ENCODE data around the gene SERPIND1.

SERPIND1 gene

DNA sequence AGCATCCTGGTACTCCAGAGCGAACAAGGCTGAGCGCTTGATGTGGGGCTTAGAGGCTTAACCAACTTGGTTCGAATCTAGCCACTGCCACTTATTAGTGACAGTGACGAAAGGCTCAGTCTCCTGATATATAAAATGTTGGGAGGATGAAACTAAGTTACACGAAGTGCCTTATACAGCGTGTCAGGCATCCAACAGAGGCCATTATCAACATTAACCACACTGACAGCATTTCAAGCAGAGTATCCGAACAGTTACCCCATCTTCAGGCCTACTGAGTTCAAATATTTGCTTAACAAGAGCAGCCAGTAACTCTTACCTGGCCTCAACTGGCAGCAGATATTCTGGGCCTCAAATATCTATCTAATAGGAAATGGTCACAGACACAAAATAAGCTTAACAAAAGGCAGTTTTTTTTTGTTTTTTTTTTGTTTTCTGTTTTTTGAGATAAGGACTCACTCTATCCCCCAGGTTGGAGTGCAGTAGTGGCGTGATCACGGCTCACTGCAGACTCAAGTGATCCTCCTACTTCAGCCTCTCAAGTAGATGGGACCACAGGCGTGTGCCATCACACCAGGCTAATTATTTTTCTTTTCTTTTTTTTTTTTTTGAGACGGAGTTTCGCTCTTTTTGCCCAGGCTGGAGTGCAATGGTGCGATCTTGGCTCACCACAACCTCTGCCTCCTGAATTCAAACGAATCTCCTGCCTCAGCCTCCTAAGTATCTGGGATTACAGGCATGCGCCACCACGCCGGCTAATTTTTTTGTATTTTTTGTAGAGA lies 2.9 kb downstream of the SERPIND1 start:
- no peak for DNase-seq (ENCODE audit: low read depth)

DNA sequence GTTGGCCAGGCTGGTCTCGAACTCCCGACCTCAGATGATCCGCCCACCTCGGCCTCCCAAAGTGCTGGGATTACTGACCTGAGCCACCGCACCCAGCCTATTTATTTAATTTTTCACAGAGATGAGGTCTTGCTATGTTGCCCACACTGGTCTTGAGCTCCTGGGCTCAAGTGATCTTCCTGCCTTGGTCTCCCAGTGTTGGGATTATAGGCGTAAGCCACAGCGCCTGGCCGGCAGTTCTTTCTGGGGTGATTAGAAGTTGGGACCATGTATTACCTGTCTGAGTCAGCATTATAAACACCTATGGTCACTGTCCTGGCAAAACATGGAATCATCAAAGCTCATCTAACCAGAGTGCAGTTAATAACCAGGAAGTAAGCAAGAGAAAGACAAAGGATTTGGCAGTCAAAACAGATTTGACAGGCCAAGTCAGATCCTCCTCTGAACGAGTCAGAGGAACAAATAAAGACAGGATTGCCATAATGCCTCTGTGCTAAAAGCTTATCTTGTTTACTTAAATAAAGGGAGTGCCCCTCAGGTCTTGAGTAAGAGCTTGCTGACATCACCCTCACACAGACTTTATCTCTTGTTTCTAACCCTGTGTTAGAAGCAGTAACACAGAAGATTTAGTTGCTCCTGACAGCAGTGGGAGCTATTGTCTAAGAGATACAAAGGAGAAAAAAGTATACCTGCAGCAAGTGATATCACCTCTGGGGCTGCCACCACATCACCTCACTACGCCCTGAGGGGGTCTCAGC lies 3.7 kb downstream of the SERPIND1 start:
- no peak for DNase-seq (ENCODE audit: low read depth)

DNA sequence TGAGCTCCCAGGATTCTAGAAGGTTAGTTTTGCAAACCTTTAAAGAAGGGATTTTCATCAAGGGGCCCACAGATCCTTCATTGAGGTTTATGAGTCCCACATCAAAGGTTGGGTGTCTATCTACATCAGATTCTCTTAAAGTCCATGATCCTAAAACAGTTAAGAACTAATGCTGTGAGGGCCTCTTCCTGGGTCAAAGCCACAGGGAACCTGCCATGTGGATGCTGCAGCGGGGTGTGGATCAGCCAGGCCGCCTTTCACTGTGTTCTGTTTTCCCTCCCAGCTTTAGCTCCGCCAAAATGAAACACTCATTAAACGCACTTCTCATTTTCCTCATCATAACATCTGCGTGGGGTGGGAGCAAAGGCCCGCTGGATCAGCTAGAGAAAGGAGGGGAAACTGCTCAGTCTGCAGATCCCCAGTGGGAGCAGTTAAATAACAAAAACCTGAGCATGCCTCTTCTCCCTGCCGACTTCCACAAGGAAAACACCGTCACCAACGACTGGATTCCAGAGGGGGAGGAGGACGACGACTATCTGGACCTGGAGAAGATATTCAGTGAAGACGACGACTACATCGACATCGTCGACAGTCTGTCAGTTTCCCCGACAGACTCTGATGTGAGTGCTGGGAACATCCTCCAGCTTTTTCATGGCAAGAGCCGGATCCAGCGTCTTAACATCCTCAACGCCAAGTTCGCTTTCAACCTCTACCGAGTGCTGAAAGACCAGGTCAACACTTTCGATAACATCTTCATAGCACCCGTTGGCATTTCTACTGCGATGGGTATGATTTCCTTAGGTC lies 5.3 kb downstream of the SERPIND1 start:
- DNase-seq (ENCODE audit: low read depth), result no peak

DNA sequence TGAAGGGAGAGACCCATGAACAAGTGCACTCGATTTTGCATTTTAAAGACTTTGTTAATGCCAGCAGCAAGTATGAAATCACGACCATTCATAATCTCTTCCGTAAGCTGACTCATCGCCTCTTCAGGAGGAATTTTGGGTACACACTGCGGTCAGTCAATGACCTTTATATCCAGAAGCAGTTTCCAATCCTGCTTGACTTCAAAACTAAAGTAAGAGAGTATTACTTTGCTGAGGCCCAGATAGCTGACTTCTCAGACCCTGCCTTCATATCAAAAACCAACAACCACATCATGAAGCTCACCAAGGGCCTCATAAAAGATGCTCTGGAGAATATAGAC lies 5.9 kb downstream of the SERPIND1 start:
- DNase-seq (ENCODE audit: low read depth), result no peak

GRCh38 chr22:20781272-20781990 lies 7.5 kb downstream of the SERPIND1 start:
- no peak for DNase-seq (ENCODE audit: low read depth)

GRCh38 chr22:20782083-20782482 lies 8.2 kb downstream of the SERPIND1 start:
- DNase-seq (ENCODE audit: low read depth), result no peak

DNA sequence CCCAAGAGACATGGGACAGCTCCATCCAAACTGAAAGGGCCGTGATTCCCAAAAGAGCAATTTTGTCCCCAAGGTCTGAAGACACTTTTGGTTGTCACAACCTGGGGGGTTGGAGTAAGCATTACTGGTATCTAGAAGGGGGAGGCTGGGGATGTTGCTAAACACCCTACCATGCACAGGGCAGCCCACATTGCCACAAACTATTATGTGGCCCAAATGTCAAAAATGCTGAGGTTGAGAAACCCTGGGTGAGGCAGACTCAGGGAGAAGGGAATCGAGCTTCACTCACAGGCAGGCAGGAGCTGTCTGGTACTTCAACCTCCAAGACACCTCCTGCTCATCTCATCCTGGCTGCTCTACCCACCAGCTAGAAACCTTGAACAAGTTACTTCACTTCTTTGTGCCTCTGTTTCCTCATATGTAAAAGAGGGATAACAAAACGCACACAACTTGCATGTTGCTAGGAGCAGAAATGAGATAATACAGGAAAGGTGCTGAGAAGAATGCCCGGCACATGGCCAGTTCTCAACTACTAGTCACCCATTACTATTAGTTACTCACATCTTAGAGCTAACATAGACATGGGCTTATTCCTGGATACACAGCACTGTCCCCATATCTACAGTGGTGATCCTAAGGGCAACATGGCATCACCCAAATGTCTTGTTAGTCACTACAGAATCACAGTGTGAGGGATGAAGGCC lies 8.8 kb downstream of the SERPIND1 start:
- no peak for DNase-seq (ENCODE audit: low read depth)

DNA sequence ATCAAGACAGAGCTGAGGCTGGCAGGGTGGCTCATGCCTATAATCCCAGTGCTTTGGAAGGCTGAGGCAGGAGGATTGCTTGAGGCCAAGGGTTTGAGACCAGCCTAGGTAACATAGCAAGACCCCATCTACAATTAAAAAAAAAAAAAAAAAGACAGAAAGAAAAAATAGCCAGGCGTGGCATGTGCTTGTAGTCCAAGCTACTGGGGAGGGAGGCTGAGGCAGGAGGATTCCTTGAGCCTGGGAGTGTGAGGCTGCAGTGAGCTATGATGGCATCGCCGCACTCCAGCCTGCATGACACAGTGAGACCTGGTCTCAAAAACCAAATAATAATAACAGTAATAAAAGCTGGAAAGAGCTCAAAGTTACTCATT lies 9.4 kb downstream of the SERPIND1 start:
- DNase-seq (ENCODE audit: low read depth), result no peak

DNA sequence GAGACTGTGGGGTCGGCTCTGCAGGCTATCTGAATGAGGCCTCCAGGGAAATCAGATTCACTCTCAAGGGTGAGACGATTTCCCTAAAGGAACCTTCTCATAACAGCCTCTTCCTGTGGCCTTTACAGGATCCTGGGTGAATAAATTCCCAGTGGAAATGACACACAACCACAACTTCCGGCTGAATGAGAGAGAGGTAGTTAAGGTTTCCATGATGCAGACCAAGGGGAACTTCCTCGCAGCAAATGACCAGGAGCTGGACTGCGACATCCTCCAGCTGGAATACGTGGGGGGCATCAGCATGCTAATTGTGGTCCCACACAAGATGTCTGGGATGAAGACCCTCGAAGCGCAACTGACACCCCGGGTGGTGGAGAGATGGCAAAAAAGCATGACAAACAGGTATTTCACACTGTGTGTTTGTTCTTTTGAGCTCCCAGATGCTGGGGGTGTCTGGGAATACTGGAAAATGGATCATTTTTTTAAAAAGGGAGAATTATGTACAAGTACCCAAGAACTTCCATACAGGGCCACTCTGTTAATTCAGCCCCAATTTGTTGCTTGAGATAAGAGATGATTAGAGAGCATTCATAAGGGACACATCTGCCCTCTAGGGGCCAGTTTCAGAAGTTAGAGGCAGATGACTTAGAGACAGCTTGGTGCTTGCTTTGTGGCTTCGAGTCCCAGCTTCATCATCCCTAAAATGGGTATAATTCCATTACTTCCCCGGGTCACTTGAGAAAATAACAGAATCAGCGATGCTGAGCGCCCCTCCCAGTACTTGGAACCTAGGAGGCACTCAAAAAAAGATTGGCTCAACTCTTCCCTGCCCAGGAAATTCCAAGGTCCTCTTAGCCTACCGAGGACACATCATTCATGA lies 10.2 kb downstream of the SERPIND1 start:
- DNase-seq (ENCODE audit: low read depth), result no peak

- DNase-seq (ENCODE audit: low read depth), result no peak
Measured at GRCh38 chr22:20785415-20785814, 11.5 kb downstream of the SERPIND1 start.

DNA sequence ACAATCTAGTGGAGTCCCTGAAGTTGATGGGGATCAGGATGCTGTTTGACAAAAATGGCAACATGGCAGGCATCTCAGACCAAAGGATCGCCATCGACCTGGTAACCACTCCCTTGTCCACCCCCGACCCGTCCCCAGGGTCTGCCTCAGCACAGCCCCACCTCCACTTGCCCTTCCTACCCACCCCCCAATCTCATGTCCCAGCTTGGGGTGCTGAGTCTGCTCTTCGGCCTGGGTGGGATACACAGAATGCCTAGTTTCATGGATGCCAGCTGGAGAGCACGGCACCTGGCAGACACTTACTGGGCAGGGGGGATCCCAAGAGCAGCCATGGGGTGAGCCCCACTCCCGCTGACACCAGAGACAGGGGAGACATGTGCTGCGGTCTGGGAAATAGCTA lies 12.1 kb downstream of the SERPIND1 start:
- DNase-seq (ENCODE audit: low read depth), result no peak

DNA sequence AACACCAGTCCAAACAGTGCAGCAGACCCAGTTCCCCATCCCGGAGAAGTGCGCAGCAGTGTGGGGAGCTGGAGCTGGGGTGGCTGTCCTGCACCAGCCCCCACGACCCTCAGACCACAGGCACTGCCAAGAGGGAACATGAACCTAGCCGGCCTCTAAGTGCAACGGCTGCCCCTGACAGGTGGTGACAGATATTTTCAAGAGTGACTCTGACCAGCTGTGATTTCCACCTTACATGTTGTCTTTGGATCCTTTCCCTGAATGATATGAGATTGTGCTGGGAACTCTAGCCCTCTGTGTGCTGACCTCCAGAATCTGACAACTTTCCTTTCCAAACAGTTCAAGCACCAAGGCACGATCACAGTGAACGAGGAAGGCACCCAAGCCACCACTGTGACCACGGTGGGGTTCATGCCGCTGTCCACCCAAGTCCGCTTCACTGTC lies 12.6 kb downstream of the SERPIND1 start:
- DNase-seq (ENCODE audit: low read depth), result no peak

- DNase-seq (ENCODE audit: low read depth), result no peak
Measured at GRCh38 chr22:20787223-20787622, 13.3 kb downstream of the SERPIND1 start.

- no peak for DNase-seq (ENCODE audit: low read depth)
Measured at GRCh38 chr22:20787746-20788626, 14.1 kb downstream of the SERPIND1 start.

DNA sequence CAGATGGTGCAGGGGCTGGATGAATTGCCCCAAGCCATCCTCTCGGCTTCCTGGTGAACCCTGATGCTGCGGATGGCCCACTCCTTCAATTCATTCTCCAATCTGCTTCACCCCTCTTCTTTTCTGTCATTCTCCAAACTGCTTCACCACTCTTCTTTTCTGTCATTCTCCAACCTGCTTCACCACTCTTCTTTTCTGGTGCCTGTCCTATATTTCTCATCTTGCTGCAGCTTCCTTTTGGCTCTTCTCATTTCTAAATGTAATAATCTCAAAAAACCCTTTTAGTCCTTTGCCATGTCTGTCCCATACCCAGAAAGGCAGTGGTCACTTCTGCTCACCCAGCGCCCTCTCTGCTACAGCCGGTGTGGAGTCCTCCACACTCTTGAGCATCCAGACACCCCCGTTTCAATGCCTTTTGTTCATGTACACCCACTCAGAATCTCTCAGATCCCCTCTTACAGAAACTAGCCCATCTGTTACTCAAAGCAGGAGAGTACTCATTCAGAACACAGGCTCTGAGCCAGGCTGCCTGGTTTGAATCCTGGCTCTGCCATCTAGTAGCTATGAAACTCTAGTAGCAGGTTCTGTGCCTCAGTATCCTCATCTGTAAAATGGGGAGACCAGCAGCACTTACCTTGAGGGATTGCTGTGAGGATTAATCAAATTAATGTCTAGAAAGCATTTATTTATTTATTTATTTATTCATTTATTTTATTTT lies 14.9 kb downstream of the SERPIND1 start:
- DNase-seq (ENCODE audit: low read depth), result no peak

DNA sequence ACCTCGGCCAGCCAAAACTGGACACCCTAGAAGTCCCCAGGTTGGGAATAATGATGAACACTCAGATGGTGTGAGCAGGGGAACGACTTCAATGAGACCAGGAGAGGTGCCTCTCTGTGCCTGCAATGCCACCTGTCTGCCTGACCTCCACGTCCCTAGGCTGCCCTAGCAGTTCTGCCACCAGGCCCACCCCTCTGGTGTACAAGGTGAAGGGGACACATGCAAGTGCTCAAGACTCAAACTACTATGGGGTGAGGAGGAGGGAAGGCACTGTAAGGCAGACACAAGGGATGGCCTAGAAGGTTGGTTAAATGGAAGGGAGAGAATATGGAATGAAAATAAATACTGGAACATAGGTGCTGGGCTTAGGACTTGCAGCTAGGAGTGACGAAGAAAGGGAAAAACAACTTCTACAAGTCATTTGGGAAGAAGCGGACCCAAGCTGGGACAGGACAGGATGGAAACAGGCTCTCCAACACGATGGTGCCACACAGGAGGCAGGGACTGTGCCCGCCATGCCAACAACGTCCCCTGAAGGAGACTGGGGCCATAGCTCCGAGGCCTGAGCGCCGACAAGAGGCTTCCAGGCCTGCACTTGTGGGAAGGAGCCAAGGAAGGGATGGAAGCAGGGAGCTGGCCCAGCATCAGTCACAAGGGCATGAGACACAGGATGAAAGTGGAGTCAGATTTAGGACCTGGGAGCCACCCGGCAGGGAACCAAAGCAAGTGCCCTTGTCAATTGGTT lies 18.5 kb downstream of the SERPIND1 start:
- DNase-seq (ENCODE audit: low read depth), result no peak

DNA sequence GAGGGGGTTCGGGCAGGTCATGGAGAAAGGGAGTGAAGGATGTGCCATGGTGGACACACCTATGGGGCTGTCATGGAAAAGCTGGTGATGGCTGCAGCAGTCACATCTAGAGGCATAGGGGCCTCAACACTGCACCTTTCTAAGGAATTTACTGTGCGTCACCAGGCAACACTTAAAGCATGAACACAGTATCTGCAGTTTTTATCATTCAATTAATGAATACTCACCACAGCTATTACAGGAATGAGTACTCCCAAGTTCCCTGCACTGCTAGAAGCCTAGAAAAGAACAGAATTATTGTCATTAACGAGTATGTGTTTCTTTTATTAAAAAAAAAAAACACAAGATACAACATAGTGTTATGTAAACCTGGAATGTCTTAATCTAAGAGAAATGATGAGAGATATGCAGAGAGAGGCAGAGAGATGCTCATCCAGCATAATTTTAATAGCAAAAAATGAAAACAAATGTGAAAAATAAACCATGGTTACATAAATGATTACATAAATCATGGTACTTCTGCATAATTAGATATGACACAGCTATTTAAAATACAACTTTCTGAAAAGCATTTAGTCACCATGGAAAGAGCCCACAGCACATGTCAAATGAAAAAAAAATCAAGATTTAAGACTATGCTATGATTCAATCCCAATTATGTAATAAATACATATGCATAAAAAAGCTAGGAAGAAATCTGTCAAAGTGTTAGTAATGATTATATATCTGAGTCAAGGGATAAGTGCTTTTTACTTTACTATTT lies 19.2 kb downstream of the SERPIND1 start:
- no peak for DNase-seq (ENCODE audit: low read depth)

All from activated T-helper 1 cell treated with Interleukin-2 at 50 U/mL for 16 hours (primary cell).